WTC11 (cell line): Measurements from ENCODE around the gene SORCS1. TPM values are rescaled to one million over a fixed set of nuclear protein-coding genes. Genes with fewer than 3 reads are reported as not detected.

Experiments
- ATAC-seq: fragments of 200-7000 bp; cut with Tn5 transposase; 2 replicates; pipeline ENCODE4 v1.10.0; 2021; ENCODE audit warnings: mild to moderate bottlenecking, moderate library complexity
- CTCF ChIA-PET: fragments of 300-600 bp; sonication (Branson Sonifier 250); formaldehyde crosslinking; loops from one replicate; lab custom pipeline; 2021; ENCODE audit warnings: antibody characterized with exemption; lab: Charles Lee
- POLR2A ChIA-PET: fragments of 350-600 bp; sonication (Branson Sonifier 250); formaldehyde crosslinking; loops from one replicate; lab custom pipeline; 2021; ENCODE audit warnings: antibody characterized with exemption; lab: Charles Lee
- DNase-seq: peaks from one replicate; pipeline ENCODE4 v3.0.0; 2021; ENCODE audit warnings: low spot score
- H3K27ac Mint-ChIP-seq: 2 replicates; pipeline ENCODE4 v1.8.0; 2021; ENCODE audit warnings: mixed read lengths
- H3K27me3 Mint-ChIP-seq: 2 replicates; pipeline ENCODE4 v1.8.0; 2021; ENCODE audit warnings: low read depth, mild to moderate bottlenecking, moderate library complexity, mixed read lengths
- H3K36me3 Mint-ChIP-seq: 2 replicates; pipeline ENCODE4 v1.8.0; 2021; ENCODE audit warnings: mixed read lengths
- H3K4me1 Mint-ChIP-seq: 2 replicates; pipeline ENCODE4 v1.8.0; 2022; ENCODE audit warnings: mixed read lengths
- H3K4me3 Mint-ChIP-seq: 2 replicates; pipeline ENCODE4 v1.8.0; 2021; ENCODE audit warnings: mild to moderate bottlenecking, moderate library complexity, mixed read lengths
- H3K9me3 Mint-ChIP-seq: 2 replicates; pipeline ENCODE4 v1.8.0; 2021; ENCODE audit warnings: mixed read lengths
- ATF2 ChIP-seq: sonication (generic); formaldehyde crosslinking; IDR thresholded peaks from 2 replicates; pipeline ENCODE4 v1.8.1; 2022; ENCODE audit warnings: low read depth, missing genetic modification reagents, borderline replicate concordance
- ELF4 ChIP-seq: sonication (generic); formaldehyde crosslinking; IDR thresholded peaks from 2 replicates; pipeline ENCODE4 v1.8.1; 2022; ENCODE audit warnings: low read depth, mild to moderate bottlenecking, moderate library complexity, missing genetic modification reagents
- FOXK1 ChIP-seq: sonication (generic); formaldehyde crosslinking; IDR thresholded peaks from 2 replicates; pipeline ENCODE4 v1.8.0; 2022; ENCODE audit warnings: mild to moderate bottlenecking, moderate library complexity, missing genetic modification reagents
- GABPB1 ChIP-seq: sonication (generic); formaldehyde crosslinking; IDR thresholded peaks from 2 replicates; pipeline ENCODE4 v1.8.1; 2023; ENCODE audit warnings: mild to moderate bottlenecking, missing genetic modification reagents
- MXD4 ChIP-seq: fragments of 250-450 bp; sonication (Bioruptor Pico); IDR thresholded peaks from 2 replicates; pipeline ENCODE4 v1.8.0; 2021; ENCODE audit warnings: mild to moderate bottlenecking, moderate library complexity, borderline replicate concordance
- NFATC4 ChIP-seq: fragments of 250-450 bp; sonication (Bioruptor Pico); IDR thresholded peaks from 2 replicates; pipeline ENCODE4 v1.9.0; 2021; ENCODE audit warnings: mild to moderate bottlenecking
- PREB ChIP-seq: sonication (generic); formaldehyde crosslinking; IDR thresholded peaks from 2 replicates; pipeline ENCODE4 v1.8.1; 2022; ENCODE audit warnings: mild to moderate bottlenecking, missing genetic modification reagents, moderate library complexity, borderline replicate concordance
- PRRX2 ChIP-seq: fragments of 250-450 bp; sonication (Bioruptor Pico); IDR thresholded peaks from 2 replicates; pipeline ENCODE4 v1.8.0; 2021; ENCODE audit warnings: mild to moderate bottlenecking
- RORB ChIP-seq: fragments of 250-450 bp; sonication (Bioruptor Pico); IDR thresholded peaks from 2 replicates; pipeline ENCODE4 v1.9.0; 2021; ENCODE audit warnings: mild to moderate bottlenecking
- SMAD4 ChIP-seq: sonication (generic); formaldehyde crosslinking; IDR thresholded peaks from 2 replicates; pipeline ENCODE4 v1.8.0; 2022; ENCODE audit warnings: mild to moderate bottlenecking, missing genetic modification reagents
- TEAD4 ChIP-seq: sonication (generic); formaldehyde crosslinking; IDR thresholded peaks from 2 replicates; pipeline ENCODE4 v1.8.0; 2022; ENCODE audit warnings: mild to moderate bottlenecking, missing genetic modification reagents
- TP53 ChIP-seq: sonication (generic); formaldehyde crosslinking; IDR thresholded peaks from 2 replicates; pipeline ENCODE4 v1.8.1; 2023; ENCODE audit warnings: mild to moderate bottlenecking, missing genetic modification reagents
- total RNA-seq: library from RNA; stranded (reverse); gene quantifications from 3 replicates; pipeline ENCODE4 v1.2.3, GENCODE V29; 2021
- TF ChIP-seq, protein P1 (sequence below): fragments of 250-450 bp; sonication (Bioruptor Pico); IDR thresholded peaks from 2 replicates; pipeline ENCODE4 v1.9.0; 2021; ENCODE audit warnings: mild to moderate bottlenecking
- TF ChIP-seq, protein P2 (sequence below): fragments of 250-450 bp; sonication (Bioruptor Pico); IDR thresholded peaks from 2 replicates; pipeline ENCODE4 v1.9.0; 2021; ENCODE audit warnings: mild to moderate bottlenecking, borderline replicate concordance
- TF ChIP-seq, protein P3 (sequence below): fragments of 200-600 bp; IDR thresholded peaks from 2 replicates; pipeline ENCODE4 v1.8.0; 2022; ENCODE audit warnings: antibody characterized with exemption
- TF ChIP-seq, protein P4 (sequence below): sonication (generic); formaldehyde crosslinking; IDR thresholded peaks from 2 replicates; pipeline ENCODE4 v1.8.1; 2022; ENCODE audit warnings: low read depth, mild to moderate bottlenecking, moderate library complexity, missing genetic modification reagents, borderline replicate concordance
- TF ChIP-seq, protein P5 (sequence below): sonication (generic); formaldehyde crosslinking; IDR thresholded peaks from 2 replicates; pipeline ENCODE4 v1.8.1; 2023; ENCODE audit warnings: mild to moderate bottlenecking, moderate library complexity, missing genetic modification reagents
- TF ChIP-seq, protein P6 (sequence below): fragments of 250-450 bp; sonication (Bioruptor Pico); IDR thresholded peaks from 2 replicates; pipeline ENCODE4 v1.9.0; 2021; ENCODE audit warnings: mild to moderate bottlenecking

The SORCS1 gene
- total RNA-seq, 1 experiment from 2014 or later = 3.3 TPM

- CTCF ChIA-PET = interaction anchor here (0.6 kb wide), 1 partner anchor 342 kb away, joined by 4 read pairs; no protein-coding TSS in a partner anchor
These were observed 233.2 kb downstream of the SORCS1 start for GRCh38 chr10:106931159-106931852.

More at GRCh38 chr10:106931159-106931852, 233.2 kb downstream of the SORCS1 start:
- Mint-ChIP-seq H3K4me1 (peaks cover 20% of the 10 kb centered on the region), H3K36me3 (peaks cover 3% of the 10 kb centered on the region; the same call in 1 of the 2 replicates), H3K27me3 (peaks cover 73% of the 10 kb centered on the region), H3K27ac (no peak overlapping the region), H3K9me3 (no peaks in the 10 kb centered on the region), H3K4me3 (no peak overlapping the region)
- TF ChIP-seq MXD4 (CRISPR knock-in tag) (no peak), SMAD4 (CRISPR knock-in tag) (no peak), TEAD4 (CRISPR knock-in tag) (no peak), PREB (CRISPR knock-in tag) (no peak), RORB (no peak), GABPB1 (CRISPR knock-in tag) (no peak), ATF2 (CRISPR knock-in tag) (no peak), FOXK1 (CRISPR knock-in tag) (no peak), TP53 (CRISPR knock-in tag) (no peak), NFATC4 (CRISPR knock-in tag) (no peak), PRRX2 (CRISPR knock-in tag) (no peak), ELF4 (CRISPR knock-in tag) (no peak)
- TF ChIP-seq, protein P1, sequence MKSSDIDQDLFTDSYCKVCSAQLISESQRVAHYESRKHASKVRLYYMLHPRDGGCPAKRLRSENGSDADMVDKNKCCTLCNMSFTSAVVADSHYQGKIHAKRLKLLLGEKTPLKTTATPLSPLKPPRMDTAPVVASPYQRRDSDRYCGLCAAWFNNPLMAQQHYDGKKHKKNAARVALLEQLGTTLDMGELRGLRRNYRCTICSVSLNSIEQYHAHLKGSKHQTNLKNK (CRISPR knock-in tag) = no peak
- TF ChIP-seq, protein P2, sequence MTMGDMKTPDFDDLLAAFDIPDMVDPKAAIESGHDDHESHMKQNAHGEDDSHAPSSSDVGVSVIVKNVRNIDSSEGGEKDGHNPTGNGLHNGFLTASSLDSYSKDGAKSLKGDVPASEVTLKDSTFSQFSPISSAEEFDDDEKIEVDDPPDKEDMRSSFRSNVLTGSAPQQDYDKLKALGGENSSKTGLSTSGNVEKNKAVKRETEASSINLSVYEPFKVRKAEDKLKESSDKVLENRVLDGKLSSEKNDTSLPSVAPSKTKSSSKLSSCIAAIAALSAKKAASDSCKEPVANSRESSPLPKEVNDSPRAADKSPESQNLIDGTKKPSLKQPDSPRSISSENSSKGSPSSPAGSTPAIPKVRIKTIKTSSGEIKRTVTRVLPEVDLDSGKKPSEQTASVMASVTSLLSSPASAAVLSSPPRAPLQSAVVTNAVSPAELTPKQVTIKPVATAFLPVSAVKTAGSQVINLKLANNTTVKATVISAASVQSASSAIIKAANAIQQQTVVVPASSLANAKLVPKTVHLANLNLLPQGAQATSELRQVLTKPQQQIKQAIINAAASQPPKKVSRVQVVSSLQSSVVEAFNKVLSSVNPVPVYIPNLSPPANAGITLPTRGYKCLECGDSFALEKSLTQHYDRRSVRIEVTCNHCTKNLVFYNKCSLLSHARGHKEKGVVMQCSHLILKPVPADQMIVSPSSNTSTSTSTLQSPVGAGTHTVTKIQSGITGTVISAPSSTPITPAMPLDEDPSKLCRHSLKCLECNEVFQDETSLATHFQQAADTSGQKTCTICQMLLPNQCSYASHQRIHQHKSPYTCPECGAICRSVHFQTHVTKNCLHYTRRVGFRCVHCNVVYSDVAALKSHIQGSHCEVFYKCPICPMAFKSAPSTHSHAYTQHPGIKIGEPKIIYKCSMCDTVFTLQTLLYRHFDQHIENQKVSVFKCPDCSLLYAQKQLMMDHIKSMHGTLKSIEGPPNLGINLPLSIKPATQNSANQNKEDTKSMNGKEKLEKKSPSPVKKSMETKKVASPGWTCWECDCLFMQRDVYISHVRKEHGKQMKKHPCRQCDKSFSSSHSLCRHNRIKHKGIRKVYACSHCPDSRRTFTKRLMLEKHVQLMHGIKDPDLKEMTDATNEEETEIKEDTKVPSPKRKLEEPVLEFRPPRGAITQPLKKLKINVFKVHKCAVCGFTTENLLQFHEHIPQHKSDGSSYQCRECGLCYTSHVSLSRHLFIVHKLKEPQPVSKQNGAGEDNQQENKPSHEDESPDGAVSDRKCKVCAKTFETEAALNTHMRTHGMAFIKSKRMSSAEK (CRISPR knock-in tag) = no peak
- TF ChIP-seq, protein P3, sequence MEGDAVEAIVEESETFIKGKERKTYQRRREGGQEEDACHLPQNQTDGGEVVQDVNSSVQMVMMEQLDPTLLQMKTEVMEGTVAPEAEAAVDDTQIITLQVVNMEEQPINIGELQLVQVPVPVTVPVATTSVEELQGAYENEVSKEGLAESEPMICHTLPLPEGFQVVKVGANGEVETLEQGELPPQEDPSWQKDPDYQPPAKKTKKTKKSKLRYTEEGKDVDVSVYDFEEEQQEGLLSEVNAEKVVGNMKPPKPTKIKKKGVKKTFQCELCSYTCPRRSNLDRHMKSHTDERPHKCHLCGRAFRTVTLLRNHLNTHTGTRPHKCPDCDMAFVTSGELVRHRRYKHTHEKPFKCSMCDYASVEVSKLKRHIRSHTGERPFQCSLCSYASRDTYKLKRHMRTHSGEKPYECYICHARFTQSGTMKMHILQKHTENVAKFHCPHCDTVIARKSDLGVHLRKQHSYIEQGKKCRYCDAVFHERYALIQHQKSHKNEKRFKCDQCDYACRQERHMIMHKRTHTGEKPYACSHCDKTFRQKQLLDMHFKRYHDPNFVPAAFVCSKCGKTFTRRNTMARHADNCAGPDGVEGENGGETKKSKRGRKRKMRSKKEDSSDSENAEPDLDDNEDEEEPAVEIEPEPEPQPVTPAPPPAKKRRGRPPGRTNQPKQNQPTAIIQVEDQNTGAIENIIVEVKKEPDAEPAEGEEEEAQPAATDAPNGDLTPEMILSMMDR = no peak
- TF ChIP-seq, protein P4, sequence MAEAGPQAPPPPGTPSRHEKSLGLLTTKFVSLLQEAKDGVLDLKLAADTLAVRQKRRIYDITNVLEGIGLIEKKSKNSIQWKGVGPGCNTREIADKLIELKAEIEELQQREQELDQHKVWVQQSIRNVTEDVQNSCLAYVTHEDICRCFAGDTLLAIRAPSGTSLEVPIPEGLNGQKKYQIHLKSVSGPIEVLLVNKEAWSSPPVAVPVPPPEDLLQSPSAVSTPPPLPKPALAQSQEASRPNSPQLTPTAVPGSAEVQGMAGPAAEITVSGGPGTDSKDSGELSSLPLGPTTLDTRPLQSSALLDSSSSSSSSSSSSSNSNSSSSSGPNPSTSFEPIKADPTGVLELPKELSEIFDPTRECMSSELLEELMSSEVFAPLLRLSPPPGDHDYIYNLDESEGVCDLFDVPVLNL (CRISPR knock-in tag) = no peak
- TF ChIP-seq, protein P5, sequence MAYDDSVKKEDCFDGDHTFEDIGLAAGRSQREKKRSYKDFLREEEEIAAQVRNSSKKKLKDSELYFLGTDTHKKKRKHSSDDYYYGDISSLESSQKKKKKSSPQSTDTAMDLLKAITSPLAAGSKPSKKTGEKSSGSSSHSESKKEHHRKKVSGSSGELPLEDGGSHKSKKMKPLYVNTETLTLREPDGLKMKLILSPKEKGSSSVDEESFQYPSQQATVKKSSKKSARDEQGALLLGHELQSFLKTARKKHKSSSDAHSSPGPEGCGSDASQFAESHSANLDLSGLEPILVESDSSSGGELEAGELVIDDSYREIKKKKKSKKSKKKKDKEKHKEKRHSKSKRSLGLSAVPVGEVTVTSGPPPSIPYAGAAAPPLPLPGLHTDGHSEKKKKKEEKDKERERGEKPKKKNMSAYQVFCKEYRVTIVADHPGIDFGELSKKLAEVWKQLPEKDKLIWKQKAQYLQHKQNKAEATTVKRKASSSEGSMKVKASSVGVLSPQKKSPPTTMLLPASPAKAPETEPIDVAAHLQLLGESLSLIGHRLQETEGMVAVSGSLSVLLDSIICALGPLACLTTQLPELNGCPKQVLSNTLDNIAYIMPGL (CRISPR knock-in tag) = no peak
- TF ChIP-seq, protein P6, sequence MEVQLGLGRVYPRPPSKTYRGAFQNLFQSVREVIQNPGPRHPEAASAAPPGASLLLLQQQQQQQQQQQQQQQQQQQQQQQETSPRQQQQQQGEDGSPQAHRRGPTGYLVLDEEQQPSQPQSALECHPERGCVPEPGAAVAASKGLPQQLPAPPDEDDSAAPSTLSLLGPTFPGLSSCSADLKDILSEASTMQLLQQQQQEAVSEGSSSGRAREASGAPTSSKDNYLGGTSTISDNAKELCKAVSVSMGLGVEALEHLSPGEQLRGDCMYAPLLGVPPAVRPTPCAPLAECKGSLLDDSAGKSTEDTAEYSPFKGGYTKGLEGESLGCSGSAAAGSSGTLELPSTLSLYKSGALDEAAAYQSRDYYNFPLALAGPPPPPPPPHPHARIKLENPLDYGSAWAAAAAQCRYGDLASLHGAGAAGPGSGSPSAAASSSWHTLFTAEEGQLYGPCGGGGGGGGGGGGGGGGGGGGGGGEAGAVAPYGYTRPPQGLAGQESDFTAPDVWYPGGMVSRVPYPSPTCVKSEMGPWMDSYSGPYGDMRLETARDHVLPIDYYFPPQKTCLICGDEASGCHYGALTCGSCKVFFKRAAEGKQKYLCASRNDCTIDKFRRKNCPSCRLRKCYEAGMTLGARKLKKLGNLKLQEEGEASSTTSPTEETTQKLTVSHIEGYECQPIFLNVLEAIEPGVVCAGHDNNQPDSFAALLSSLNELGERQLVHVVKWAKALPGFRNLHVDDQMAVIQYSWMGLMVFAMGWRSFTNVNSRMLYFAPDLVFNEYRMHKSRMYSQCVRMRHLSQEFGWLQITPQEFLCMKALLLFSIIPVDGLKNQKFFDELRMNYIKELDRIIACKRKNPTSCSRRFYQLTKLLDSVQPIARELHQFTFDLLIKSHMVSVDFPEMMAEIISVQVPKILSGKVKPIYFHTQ (CRISPR knock-in tag) = no peak
- DNase-seq (no peak), ATAC-seq (no peak)
- POLR2A ChIA-PET = no interaction called here
